ENCODE measurements around the gene ENOX1. TPM values are rescaled to one million over a fixed set of nuclear protein-coding genes. Genes with fewer than 3 reads are reported as not detected.

ENOX1 gene
- polyA plus RNA-seq, 4 donors = 8.8 to 13.1 (median 11.0) TPM

GRCh38 chr13:43299374-43299773 lies 487.4 kb downstream of the ENOX1 start:
- no peak for DNase-seq (ENCODE audit: low read depth in 4 of 4, low spot score in 3 of 4)

- DNase-seq (ENCODE audit: low read depth in 4 of 4, low spot score in 3 of 4) = no peak
Measured at GRCh38 chr13:43298816-43299215, 488.0 kb downstream of the ENOX1 start.

GRCh38 chr13:43297967-43298678 lies 488.6 kb downstream of the ENOX1 start:
- DNase-seq (ENCODE audit: low read depth in 4 of 4, low spot score in 3 of 4) = no peak

GRCh38 chr13:43295825-43296564 lies 490.8 kb downstream of the ENOX1 start:
- no peak for DNase-seq (ENCODE audit: low read depth in 4 of 4, low spot score in 3 of 4)

GRCh38 chr13:43295321-43295720 lies 491.5 kb downstream of the ENOX1 start:
- no peak for DNase-seq (ENCODE audit: low read depth in 4 of 4, low spot score in 3 of 4)

- no peak for DNase-seq (ENCODE audit: low read depth in 4 of 4, low spot score in 3 of 4)
Measured at GRCh38 chr13:43294412-43294811, 492.4 kb downstream of the ENOX1 start.

- DNase-seq (ENCODE audit: low read depth in 4 of 4, low spot score in 3 of 4) = no peak
Measured at GRCh38 chr13:43293986-43294385, 492.8 kb downstream of the ENOX1 start.

GRCh38 chr13:43293561-43293960 lies 493.2 kb downstream of the ENOX1 start:
- DNase-seq (ENCODE audit: low read depth in 4 of 4, low spot score in 3 of 4) = no peak

- DNase-seq (ENCODE audit: low read depth in 4 of 4, low spot score in 3 of 4) = no peak
Measured at GRCh38 chr13:43293008-43293407, 493.8 kb downstream of the ENOX1 start.

GRCh38 chr13:43291287-43292060 lies 495.3 kb downstream of the ENOX1 start:
- DNase-seq (ENCODE audit: low read depth in 4 of 4, low spot score in 3 of 4) = no peak

GRCh38 chr13:43289470-43290255 lies 497.1 kb downstream of the ENOX1 start:
- DNase-seq (ENCODE audit: low read depth in 4 of 4, low spot score in 3 of 4) = no peak

- DNase-seq (ENCODE audit: low read depth in 4 of 4, low spot score in 3 of 4) = no peak
Measured at GRCh38 chr13:43286751-43287150, 500.0 kb downstream of the ENOX1 start.

GRCh38 chr13:43285933-43286597 lies 500.7 kb downstream of the ENOX1 start:
- no peak for DNase-seq (ENCODE audit: low read depth in 4 of 4, low spot score in 3 of 4)

- no peak for DNase-seq (ENCODE audit: low read depth in 4 of 4, low spot score in 3 of 4)
Measured at GRCh38 chr13:43284162-43284561, 502.6 kb downstream of the ENOX1 start.

GRCh38 chr13:43279696-43280095 lies 507.1 kb downstream of the ENOX1 start:
- no peak for DNase-seq (ENCODE audit: low read depth in 4 of 4, low spot score in 3 of 4)

- no peak for DNase-seq (ENCODE audit: low read depth in 4 of 4, low spot score in 3 of 4)
Measured at GRCh38 chr13:43278127-43278526, 508.6 kb downstream of the ENOX1 start.

- DNase-seq (ENCODE audit: low read depth in 4 of 4, low spot score in 3 of 4) = no peak
Measured at GRCh38 chr13:43277142-43277541, 509.6 kb downstream of the ENOX1 start.

GRCh38 chr13:43274881-43275280 lies 511.9 kb downstream of the ENOX1 start:
- DNase-seq (ENCODE audit: low read depth in 4 of 4, low spot score in 3 of 4) = no peak

GRCh38 chr13:43273362-43273761 lies 513.4 kb downstream of the ENOX1 start:
- DNase-seq (ENCODE audit: low read depth in 4 of 4, low spot score in 3 of 4) = no peak

GRCh38 chr13:43272851-43273250 lies 513.9 kb downstream of the ENOX1 start:
- DNase-seq (ENCODE audit: low read depth in 4 of 4, low spot score in 3 of 4) = no peak
